B cell (primary cell): ENCODE measurements around the gene ZSWIM6.

Source experiments
- EZH2 ChIP-seq: IDR thresholded peaks from 2 replicates; pipeline ENCODE4 v1.6.1; 2012; ENCODE audit warnings: borderline replicate concordance, low read depth, mild to moderate bottlenecking, moderate library complexity, low read length; ENCODE audit not compliant: insufficient read depth, poor library complexity, severe bottlenecking
- TF ChIP-seq, protein P1 (sequence below): fragments of 200-600 bp; IDR thresholded peaks from one replicate; pipeline ENCODE4 v1.8.0; 2022; ENCODE audit warnings: antibody characterized with exemption, mild to moderate bottlenecking

DNA sequence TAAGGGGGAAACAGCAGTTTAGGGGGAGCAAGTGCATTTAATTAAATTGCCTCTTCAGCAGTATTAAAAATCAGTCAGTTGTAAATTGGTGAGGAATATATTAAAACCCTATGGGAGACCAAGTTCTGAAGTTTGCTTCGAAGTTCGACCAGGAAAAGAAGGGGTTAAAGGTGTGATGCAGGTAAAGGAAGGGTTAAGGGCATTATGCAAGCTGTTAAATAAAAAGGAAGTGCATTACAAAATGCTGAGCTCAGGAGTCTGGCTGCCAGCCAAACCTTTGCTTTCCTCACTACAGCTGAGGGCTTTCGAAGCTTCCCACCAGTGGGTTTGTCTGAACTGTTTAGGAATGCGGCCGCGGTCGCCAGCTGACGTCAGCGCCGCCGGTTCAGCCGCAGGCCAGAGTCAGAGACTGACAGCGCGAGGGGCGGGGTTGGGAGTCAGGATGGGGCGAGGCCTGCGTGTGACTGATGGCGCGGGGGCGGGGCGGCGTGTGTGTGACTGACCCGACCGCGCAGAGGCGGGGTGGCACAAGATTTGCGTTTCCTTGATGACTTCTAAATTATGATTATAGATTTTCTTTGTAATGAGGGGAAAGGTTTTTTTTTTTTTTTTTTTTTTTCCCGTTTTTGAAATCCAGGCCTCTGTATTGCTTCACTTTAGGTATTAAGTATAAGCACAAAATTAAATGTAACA, 76.6 kb downstream of the ZSWIM6 start:
- TF ChIP-seq, protein P1, sequence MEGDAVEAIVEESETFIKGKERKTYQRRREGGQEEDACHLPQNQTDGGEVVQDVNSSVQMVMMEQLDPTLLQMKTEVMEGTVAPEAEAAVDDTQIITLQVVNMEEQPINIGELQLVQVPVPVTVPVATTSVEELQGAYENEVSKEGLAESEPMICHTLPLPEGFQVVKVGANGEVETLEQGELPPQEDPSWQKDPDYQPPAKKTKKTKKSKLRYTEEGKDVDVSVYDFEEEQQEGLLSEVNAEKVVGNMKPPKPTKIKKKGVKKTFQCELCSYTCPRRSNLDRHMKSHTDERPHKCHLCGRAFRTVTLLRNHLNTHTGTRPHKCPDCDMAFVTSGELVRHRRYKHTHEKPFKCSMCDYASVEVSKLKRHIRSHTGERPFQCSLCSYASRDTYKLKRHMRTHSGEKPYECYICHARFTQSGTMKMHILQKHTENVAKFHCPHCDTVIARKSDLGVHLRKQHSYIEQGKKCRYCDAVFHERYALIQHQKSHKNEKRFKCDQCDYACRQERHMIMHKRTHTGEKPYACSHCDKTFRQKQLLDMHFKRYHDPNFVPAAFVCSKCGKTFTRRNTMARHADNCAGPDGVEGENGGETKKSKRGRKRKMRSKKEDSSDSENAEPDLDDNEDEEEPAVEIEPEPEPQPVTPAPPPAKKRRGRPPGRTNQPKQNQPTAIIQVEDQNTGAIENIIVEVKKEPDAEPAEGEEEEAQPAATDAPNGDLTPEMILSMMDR = no peak
- no peak for TF ChIP-seq EZH2
